GM23248 (cell line): Measurements from ENCODE around the gene CTCF.

Experiments used
- EZH2 ChIP-seq: fragments of 200-600 bp; sonication (generic); IDR thresholded peaks from 2 replicates; pipeline ENCODE4 v1.6.1; 2018; ENCODE audit warnings: antibody characterized with exemption, mild to moderate bottlenecking; ENCODE audit not compliant: insufficient read depth, poor library complexity, severe bottlenecking
- EZH2phosphoT487 ChIP-seq: fragments of 200-600 bp; sonication (generic); IDR thresholded peaks from 2 replicates; pipeline ENCODE4 v1.6.1; 2018; ENCODE audit warnings: antibody characterized with exemption, moderate library complexity, mild to moderate bottlenecking, low read depth; ENCODE audit not compliant: insufficient read depth

DNA sequence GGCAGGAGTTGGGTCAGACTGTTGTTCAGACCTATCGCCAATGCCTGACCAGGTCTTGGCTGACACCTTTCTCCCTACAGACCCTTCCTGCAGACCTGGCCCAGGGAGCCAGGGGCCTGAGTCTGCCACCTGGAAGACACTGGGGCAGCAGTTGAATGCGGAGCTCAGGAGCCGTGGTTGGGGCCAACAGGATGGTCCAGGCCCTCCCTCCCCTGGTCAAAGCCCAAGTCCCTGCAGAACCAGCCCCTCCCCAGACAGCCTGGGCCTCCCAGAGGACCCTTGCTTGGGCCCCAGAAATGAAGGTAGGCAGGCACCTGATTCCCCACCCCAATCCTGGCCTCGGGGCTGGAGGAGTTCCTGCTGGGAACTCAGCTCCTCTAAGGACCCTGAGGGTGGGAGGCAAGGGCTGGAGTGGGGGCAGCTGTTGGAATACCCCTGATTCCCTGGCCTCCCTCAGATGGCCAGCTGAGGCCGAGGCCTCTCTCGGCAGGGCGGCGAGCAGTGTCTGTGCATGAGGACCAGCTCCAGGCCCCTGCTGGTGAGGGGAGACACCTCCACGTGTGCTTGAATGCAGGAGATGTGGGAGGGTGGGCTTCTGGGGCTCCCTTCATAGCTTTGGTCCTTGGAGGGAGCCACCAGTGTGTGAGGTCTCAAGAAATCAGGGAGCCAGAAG lies 94.2 kb downstream of the CTCF start:
- TF ChIP-seq EZH2: no peak
- TF ChIP-seq EZH2phosphoT487: no peak
